GM19438 (cell line): Measurements from ENCODE around the gene SEMA3F.

ENCODE experiments used
- ATAC-seq: cut with Tn5 transposase; IDR thresholded peaks from one replicate; pipeline ENCODE4 v1.9.1; 2021; ENCODE audit warnings: low read depth; ENCODE audit not compliant: unreplicated experiment

The SEMA3F gene

DNA sequence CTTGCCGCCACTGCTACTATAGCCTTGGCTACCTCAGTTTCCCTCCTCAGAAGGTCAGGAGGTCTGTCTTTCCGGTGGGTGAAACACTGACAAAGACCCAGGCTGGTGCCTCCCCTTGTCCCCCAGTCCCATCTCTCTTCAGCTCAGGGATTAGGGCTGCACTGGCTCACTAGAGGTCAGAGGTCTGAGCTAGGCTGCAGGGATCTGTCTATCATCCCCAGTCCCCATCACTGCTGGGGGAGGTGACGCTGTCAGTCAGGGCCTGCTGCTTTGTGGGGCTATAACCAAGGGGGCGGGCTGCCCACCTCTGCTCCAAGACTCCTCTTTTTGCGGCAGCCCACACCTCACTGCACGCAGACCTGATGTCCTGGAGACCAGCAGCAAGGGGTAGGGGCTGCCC, 13.7 kb downstream of the SEMA3F start:
- ATAC-seq = no peak

DNA sequence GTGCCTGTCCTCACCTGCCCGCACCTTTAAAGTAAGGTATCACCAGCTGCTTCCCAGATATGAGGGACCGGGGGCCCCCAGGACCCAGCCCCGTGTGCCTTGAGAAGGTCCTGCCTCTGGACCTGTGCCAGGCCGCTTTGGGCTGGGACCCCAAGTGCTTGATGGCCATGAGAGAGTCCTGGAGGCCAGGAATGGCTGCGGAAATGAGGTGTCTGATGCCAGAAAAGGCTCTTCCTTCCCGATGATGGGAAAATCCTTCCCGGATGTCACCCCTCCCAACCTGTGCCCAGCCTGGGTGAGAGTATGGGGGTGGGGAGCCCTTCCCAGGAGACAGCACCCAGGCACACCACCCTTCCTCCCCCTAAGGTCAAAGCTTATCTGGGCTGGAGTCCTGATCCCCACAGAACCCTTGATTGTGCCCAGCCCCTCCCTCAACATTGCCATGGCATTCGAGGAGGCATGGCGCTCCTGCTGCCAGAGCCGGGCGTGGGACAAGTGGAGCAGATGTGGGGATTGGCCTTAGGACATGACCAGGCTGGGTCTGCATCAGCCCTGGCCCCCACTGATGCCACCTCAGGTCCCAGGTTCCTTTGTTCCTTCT, 14.2 kb downstream of the SEMA3F start:
- ATAC-seq = no peak

DNA sequence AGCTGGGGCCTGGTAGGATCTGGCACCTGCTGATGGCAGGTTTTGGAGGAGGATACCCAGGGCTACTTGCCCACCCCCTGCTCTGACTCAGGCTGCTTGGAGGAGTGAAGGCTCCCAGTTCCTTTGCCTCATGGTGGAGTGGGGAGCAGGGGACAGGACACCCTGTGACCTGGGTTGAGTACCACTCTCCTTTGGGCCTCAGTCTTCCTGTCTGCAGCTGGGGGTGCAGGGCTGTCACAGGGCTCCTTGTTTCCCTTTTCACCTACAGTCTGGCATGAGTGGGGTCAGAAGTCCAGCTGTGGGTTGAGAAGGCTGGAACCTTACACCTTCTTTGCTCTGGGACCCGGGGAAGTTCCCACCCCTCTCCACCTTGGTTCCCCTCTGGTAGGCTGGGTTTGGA, 14.7 kb downstream of the SEMA3F start:
- ATAC-seq = no peak

DNA sequence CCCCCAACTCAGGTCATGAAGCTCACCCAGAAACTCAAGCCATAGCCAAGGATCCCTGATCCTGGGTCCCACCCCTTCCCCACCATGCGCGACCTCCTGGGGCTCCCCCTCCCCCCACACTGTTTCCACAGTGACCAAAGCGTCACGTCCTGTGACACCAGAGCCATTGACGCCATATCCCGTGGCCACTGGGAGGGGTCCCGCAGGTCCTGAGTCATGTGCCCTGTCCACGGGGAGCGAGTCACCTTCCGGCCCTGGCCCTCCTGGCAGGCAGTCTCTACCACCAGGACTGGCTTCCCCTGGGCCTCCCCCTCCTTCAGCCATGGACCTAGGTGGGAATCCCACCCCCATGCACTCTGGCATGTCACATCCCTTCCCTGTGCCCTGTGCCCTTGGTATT, 15.6 kb downstream of the SEMA3F start:
- ATAC-seq = no peak

DNA sequence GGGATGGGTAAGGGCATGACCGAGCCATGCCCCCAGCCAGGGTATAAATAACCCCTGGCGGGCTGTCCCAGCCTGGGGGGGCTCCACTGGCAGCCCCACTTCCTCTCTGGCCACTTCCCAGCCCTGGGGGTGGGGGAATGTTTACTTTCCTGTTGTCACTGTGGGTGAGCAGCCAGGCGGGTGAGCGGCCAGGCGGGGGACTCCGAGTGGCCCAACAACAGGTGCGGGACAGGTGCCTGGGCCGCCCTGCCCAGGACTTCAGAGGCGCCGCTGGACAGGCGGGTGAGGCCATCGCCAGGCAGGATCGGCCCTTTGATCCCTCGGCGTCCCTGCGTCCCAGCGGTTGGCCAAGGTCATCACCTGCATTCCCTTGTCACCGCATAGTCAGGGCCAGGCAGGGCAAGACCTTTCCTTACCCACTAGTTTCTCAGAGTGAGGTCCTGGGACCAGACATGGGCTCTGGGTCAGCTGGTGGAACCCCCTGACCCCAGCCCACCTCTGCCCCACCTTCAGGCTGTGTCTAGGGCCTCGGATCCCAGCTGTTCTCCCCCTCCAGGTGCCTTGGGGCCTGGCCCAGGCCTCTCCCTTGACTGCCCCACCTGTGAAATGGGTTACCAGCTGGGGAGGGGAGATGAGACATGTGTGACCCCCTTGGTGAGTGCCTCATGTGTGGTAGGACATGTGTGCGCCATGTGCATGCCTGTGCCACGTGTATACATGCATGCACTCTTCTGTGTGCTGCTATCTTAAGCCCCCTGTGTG, 16.6 kb downstream of the SEMA3F start:
- ATAC-seq = no peak

DNA sequence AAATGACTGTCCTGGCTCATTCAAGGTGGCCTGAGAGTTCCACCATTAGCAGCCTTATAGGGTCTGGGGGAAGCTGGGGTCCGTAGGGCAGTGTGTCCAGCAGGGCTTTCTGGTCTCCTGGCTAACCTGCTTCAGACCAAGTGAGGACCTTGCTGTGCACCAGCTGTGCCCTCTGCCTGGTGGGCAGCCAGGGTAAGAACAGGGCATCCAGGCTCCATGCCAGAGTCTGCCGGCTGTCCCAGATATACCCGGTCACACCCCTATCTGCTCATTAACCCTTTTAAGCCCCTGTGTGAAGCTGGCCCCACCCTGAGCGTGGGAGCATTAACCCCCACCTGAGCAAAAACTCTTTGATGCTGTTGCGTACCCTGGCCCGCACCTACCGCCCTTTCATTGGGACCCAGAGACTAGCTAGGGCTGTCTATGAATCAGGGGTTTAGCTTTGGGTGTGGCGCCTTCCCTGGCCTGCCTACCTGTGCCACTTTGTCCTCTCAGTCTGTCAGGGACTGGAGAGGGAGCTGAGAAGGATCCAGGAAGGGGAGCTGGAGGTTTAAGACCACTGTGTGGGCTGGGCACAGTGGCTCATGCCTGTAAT, 17.6 kb downstream of the SEMA3F start:
- ATAC-seq = no peak

DNA sequence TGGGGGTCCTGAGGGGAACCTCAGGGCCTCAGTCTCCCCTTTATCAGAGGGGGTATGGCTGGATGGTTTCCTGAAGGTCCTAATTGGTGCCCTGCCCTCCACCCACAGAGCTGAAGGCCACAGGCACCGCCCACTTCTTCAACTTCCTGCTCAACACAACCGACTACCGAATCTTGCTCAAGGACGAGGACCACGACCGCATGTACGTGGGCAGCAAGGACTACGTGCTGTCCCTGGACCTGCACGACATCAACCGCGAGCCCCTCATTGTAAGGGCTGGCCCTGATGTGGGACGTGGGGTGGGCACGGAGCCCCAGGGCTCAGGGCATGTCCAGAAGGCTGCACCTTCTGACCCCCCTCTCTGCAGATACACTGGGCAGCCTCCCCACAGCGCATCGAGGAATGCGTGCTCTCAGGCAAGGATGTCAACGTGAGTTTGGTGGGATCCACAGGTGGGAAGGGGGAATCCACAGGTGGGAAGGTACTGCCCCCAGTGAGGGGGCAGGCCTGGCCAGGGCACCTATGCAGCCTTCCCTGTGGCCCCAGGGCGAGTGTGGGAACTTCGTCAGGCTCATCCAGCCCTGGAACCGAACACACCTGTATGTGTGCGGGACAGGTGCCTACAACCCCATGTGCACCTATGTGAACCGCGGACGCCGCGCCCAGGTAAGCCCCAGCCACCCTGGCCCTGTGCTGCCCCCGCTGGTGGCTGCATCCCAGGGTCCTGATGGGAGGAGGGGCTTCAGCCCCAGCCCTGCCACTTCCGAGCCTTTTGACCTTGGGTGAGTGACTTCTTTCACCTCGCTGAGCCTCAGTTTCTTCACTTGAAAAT, 18.8 kb downstream of the SEMA3F start:
- ATAC-seq = no peak

DNA sequence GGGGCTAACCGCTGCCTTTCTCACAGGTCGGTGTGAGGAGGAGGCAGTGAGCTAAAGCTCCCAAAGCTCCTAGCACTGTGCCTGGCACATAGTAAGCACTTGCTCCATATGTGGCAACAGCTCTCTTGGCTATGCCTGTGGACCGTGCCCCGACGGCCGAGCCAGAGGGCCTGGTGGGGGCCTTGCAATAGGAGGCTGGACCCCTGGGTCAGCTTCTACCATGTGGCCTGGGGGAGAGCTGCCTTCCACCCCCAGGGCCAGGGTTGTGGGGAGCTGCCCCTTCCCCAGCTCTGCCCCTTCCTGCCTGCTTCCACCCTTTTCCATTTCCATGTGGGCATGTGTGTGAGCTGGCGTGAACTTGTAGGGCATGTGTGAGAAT, 19.4 kb downstream of the SEMA3F start:
- no peak for ATAC-seq

DNA sequence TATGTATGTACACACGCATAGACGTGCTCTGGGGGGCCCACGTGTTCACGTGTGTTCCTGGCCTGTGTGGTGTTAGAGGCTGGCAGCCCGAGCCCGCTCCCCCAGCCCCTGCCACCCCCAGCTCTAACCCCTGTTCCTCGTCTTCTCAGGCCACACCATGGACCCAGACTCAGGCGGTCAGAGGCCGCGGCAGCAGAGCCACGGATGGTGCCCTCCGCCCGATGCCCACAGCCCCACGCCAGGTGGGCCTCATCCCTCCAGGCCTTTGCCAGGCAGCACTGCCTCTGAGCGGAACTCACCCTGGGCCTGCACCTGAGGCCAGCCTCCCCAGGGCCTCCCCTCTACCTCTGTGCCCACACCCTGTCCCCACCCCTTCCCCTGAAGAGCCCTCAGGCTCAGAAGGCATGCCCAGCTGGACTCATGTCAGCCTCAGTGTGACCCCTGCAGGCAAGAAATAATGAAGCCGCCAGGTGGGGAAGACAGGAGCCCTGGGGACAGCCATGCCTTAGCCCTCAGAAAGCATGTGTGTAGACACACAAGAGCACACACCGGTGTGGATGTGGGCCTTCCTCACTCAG, 19.9 kb downstream of the SEMA3F start:
- ATAC-seq = no peak

DNA sequence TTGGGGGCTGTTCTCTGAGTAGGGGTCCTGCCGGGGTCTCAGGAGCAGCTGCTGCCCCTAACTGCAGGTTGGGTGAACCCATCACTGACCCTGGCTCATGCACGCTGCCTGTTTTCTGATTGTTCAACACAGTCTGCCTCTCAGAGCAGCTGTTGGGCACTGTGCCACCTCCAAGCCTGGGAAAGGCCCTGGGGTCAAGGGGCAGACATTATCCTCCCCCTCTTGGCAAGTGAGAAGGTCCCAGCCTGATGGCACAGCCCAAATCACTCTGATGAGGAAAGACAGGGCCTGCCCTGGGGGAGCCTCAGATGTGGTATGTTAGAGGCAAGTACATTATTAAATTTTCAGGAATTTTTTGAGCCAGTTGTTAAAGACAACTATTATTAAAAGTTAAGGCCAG, 22.2 kb downstream of the SEMA3F start:
- no peak for ATAC-seq

DNA sequence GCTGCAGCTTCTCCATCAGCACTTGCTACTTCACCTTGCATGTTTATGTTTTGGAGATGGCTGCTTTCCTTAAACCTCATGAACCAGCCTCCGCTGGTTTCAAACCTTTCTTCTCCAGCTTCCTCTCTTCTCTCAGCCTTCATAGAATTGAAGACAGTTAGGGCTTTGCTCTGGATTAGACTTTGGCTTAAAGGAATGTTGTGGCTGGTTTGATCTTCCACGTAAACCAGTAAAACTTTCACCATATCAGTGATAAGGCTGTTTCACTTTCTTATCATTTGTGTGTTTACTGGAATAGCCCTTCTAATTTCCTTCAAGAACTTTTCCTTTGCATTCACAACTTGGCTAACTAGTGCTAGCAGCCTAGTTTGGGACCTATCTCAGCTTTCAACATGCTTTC, 24.6 kb downstream of the SEMA3F start:
- ATAC-seq = no peak

DNA sequence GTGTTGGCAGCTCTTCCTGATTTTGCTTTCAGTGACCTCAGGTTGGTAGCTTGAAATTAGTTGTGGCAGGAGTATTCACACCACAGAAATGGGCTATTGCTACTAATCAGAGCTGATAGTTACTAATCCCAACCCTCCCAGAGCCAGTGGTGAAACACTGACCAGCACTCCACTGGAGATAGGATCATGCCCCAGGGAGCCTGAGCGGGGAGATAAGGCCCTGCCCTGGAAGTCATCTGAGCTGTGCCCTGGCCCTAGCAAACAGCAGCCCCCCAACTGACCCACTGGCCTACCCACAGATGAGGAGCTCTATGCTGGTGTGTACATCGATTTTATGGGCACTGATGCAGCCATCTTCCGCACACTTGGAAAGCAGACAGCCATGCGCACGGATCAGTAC, 26.9 kb downstream of the SEMA3F start:
- no peak for ATAC-seq

DNA sequence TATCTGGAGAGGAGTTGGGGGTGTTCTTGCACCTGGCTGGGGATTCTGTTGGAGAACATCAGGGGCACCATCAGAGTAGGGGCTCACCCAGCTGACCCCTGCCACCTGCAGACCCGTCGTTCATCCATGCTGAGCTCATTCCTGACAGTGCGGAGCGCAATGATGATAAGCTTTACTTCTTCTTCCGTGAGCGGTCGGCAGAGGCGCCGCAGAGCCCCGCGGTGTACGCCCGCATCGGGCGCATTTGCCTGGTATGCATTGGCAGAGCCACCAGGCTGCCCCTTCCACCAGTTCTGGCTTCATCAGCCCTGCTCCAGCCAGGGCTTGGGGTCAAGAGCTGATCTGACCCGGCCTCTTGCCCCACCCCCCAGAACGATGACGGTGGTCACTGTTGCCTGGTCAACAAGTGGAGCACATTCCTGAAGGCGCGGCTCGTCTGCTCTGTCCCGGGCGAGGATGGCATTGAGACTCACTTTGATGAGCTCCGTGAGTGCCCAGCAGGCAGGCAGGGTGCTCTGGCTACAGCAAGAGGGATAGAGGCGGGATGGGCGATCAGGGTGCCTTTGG, 27.5 kb downstream of the SEMA3F start:
- ATAC-seq = no peak

DNA sequence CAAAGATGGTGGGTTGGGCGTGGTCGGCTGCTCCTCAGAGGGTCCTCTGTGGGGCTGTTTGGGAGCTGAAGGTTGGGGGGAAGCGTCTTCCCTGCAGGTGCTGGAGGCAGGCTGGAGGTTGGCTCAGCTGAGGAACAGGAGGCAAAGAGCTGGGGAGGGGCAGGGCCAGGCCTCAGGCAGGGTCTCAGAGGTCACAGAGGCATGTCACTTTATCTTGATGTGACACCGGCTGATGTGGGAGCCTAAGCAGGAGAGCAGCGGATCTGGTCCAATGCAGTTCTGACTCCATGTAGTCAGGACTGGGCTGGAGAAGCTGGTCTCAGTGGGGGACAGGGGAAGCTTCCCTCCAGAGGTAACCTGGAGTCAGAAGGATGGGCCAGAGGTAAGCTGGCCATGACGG, 28.6 kb downstream of the SEMA3F start:
- no peak for ATAC-seq

DNA sequence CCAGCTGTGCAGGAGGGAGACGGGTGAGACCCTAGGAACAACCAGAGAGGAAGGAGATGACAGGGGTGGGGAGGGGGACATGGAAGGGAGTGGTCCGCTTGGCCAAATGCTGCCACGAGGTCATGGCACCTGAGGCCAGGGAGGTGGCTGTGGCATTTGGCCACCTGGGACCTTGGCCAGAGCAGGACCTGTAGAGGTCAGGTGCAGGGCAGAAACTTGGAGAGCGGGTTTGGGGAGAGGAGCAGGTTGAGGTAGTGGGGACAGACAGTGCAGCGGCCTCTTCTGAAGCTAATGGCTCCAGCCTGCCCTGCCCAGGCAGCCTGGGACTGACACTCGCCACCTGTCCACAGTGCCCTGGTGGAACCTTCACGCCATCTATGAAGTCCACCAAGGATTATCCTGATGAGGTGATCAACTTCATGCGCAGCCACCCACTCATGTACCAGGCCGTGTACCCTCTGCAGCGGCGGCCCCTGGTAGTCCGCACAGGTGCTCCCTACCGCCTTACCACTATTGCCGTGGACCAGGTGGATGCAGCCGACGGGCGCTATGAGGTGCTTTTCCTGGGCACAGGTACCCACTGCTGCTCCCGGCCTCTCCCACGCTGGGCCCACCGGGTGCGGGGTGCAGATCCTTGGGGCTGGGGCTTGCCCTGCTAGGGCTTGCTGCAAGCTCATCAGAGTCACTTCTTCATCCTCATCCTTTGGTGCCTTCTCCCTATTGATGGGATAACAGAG, 29.3 kb downstream of the SEMA3F start:
- no peak for ATAC-seq

DNA sequence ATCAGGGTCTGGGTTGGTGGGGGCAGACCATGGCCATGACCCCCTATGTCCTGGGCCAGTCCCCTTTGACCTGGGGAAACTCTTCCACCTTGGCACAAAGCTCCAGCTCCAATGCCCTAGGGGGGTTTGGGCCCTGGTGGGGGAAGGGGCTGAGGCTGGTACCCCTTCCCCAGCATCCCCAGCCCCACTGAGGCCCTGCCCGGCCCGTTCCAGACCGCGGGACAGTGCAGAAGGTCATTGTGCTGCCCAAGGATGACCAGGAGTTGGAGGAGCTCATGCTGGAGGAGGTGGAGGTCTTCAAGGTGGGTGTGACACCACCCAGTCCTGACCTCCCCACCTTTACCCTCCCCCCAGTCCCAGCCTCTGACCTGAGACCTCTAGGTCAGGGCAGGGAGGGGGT, 30.1 kb downstream of the SEMA3F start:
- no peak for ATAC-seq

DNA sequence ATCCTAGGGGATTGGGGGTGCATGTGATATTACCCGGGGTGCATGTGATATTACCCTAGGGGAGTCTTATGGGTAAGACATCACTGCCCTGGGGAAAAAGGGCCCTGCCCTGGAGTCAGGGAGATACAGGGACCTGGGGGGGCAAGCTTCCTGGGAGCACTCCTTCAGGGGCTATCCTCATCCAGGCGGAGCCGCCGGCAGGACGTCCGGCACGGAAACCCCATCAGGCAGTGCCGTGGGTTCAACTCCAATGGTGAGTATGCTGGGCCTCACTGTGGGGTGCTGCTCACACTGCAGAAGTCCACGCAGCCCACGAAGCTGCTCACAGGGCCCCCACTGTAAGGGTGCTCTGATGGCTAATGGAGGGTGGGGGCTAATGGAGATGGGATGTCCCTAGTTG, 31.0 kb downstream of the SEMA3F start:
- ATAC-seq = no peak

DNA sequence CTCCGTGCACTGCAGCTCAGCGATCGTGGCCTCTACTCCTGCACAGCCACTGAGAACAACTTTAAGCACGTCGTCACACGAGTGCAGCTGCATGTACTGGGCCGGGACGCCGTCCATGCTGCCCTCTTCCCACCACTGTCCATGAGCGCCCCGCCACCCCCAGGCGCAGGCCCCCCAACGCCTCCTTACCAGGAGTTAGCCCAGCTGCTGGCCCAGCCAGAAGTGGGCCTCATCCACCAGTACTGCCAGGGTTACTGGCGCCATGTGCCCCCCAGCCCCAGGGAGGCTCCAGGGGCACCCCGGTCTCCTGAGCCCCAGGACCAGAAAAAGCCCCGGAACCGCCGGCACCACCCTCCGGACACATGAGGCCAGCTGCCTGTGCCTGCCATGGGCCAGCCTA, 32.6 kb downstream of the SEMA3F start:
- no peak for ATAC-seq

DNA sequence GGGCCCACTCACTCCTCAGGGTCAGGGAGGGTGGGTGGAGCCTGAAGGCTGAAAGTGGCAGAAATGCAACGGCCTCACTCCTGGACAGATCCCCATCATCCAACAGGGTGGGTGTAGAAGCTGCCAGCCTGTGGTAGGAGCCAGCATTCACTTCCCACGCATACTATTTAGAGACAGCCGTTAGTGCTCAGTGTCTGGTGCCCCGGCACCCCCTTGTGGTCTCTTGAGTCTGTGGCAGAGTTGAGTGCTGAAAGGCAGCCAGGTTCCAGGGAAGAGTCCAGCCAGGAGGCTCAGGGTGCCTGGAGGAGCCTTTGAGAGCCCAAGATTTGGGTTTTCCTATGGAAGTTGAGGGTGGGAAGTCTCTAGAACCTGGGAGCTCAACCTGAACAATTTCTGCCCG, 34.1 kb downstream of the SEMA3F start:
- no peak for ATAC-seq

DNA sequence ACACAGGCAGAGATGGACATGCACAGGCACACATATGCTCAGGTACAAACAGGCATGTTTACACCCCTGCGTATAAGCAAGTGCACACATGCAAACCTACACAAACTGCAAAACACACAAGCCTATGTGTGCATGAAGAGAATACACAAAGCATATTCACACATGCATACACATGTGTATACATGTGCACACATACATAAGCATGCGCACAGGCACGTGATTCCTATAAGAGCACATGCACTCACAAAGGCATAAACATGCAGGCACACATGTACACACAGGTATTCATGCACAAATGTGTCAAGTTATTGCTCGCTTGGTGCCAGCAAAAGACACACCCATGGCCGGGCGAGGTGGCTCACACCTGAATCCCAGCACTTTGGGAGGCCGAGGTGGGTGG, 34.9 kb downstream of the SEMA3F start:
- no peak for ATAC-seq
